Measurements from ENCODE around the gene AQP6. TPM values are rescaled to one million over a fixed set of nuclear protein-coding genes. Genes with fewer than 3 reads are reported as not detected.

AQP6 gene
- total RNA-seq, 4 donors from 2014 or later = 0.10 to 0.20 TPM; not detected in 2

DNA sequence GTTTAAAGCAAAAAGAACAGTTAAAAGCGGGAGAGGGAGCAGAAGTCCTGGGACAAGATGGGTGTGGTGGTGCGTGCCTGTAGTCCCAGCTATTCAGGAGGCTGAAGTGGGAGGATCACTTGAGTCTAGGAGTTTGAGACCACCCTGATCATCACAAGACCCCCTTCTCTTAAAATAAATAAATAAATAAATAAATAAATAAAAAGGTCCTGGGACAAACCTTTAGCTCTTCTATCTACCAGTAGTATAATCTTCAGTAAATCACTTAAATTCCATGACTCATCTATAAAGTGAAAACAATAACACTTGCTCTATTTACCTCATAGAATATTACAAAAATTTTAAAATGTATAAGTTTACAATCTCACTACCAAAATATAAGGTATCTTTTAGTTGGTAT, 46.8 kb downstream of the AQP6 start:
- TF ChIP-seq, protein P1, sequence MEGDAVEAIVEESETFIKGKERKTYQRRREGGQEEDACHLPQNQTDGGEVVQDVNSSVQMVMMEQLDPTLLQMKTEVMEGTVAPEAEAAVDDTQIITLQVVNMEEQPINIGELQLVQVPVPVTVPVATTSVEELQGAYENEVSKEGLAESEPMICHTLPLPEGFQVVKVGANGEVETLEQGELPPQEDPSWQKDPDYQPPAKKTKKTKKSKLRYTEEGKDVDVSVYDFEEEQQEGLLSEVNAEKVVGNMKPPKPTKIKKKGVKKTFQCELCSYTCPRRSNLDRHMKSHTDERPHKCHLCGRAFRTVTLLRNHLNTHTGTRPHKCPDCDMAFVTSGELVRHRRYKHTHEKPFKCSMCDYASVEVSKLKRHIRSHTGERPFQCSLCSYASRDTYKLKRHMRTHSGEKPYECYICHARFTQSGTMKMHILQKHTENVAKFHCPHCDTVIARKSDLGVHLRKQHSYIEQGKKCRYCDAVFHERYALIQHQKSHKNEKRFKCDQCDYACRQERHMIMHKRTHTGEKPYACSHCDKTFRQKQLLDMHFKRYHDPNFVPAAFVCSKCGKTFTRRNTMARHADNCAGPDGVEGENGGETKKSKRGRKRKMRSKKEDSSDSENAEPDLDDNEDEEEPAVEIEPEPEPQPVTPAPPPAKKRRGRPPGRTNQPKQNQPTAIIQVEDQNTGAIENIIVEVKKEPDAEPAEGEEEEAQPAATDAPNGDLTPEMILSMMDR (IDR thresholded peaks at IDR 0.05) = no peak
- no peak for TF ChIP-seq POLR2A (IDR thresholded peaks at IDR 0.05)
- intact Hi-C loops (cut with DNase I; ENCODE audit: low total_unique reads) = no loop called here
- H3K4me3 ChIP-seq (ENCODE audit: low read depth, poor library complexity, severe bottlenecking) = no peak overlapping the region
- DNase-seq (ENCODE audit: low spot score in 2 of 2) = no peak
- WGBS, 2 donors = 94 to 98% methylated on average over 2 of the region's 2 CpGs

DNA sequence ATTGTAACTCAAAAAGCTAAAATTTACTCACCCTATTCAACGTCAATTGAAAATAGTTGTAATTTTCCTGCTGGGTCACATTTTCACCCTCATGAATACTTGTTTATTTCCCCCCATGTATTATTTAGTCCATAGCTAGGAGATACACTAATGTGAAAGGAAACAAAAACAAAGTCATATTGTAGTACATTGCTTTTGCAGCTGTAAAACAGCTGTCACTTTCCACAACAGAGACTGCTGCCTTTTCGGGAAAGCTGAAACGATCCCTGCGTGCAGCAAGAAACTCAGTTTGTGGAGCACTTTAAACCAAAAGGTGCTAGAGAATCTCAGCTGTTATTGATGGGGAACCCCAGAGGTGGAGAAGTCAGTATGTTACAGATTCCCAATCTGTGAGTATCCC, 48.3 kb downstream of the AQP6 start:
- no peak for DNase-seq (ENCODE audit: low spot score in 2 of 2)
- intact Hi-C loops (cut with DNase I; ENCODE audit: low total_unique reads) = no loop called here
- WGBS, 2 donors = 56 to 74% methylated on average over 4 of the region's 4 CpGs
- TF ChIP-seq POLR2A (IDR thresholded peaks at IDR 0.05) = no peak
- TF ChIP-seq, protein P1 (IDR thresholded peaks at IDR 0.05) = no peak
- H3K4me3 ChIP-seq (ENCODE audit: low read depth, poor library complexity, severe bottlenecking) = no peak overlapping the region

DNA sequence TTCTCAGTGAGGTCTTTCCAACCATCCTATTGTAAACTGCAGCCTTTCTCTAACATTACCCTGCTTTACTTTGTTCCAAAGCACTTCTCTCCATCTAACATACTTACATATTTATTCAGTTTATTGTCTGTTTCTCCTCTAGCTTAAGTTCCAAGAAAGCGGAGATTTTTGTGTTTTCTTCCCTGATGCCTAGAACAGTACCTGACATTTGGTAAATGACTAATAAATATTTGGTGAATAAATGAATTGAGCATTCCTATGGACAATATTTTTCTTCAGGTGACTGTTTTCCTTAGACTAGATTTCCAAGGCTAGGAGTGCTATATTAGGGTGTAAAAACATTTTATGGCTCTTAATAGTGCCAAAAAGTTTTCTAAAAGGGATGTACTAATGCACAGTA, 50.2 kb downstream of the AQP6 start:
- no peak for TF ChIP-seq POLR2A (IDR thresholded peaks at IDR 0.05)
- TF ChIP-seq, protein P1 (IDR thresholded peaks at IDR 0.05) = no peak
- intact Hi-C loops (cut with DNase I; ENCODE audit: low total_unique reads) = no loop called here
- WGBS, 2 donors = 94 to 100% methylated on average over 1 of the region's 1 CpG
- DNase-seq (ENCODE audit: low spot score in 2 of 2) = no peak
- no peak overlapping the region for H3K4me3 ChIP-seq (ENCODE audit: low read depth, poor library complexity, severe bottlenecking)

DNA sequence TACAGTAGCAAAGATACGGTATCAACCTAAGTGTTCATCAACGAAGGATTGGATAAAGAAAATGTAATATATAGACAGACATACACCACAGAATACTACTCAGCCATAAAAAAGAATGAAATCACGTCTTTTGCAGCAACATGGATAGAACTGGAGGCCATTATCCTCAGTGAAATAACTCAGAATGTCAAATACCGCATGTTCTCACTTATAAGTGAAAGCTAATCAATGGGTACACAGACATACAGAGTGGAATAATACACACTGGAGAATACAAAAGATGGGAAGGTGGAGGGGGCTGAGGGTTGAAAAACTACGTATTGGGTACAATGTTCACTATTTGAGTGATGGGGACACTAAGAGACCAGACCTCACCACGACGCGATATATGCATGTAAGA, 51.5 kb downstream of the AQP6 start:
- H3K4me3 ChIP-seq (ENCODE audit: low read depth, poor library complexity, severe bottlenecking) = no peak overlapping the region
- 71 to 75% methylated on average over 8 of the region's 8 CpGs for WGBS, 2 donors
- TF ChIP-seq, protein P1 (IDR thresholded peaks at IDR 0.05) = no peak
- no peak for TF ChIP-seq POLR2A (IDR thresholded peaks at IDR 0.05)
- no peak for DNase-seq (ENCODE audit: low spot score in 2 of 2)
- intact Hi-C loops (cut with DNase I; ENCODE audit: low total_unique reads) = no loop called here

DNA sequence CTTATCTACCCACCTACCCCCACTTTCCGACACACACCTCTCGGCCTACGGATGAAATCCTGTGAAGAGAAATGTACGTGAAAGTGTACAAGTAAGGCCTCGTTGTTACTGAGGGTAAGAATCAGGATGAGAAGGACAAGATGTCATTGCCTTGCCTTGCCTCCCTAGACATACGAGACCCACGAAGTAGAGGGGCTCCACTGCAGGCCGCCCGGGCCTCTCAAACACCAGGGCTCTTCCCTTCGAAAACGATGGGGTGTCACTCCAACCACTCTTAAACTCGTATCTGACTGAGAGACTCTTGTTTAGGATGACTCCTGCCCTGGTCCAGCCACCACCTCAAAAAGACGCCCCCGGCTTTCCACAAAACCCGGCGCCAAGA, 52.0 kb downstream of the AQP6 start:
- 1% methylated on average over 16 of the region's 16 CpGs for WGBS, 2 donors
- peak overlapping the region; percentile 46 for H3K4me3 ChIP-seq (ENCODE audit: low read depth, poor library complexity, severe bottlenecking)
- intact Hi-C loops (cut with DNase I; ENCODE audit: low total_unique reads) = no loop called here
- TF ChIP-seq POLR2A (IDR thresholded peaks at IDR 0.05) = no peak
- TF ChIP-seq, protein P1 (IDR thresholded peaks at IDR 0.05) = no peak
- DNase-seq (ENCODE audit: low spot score in 2 of 2) = no peak
